Sigmoid colon (tissue), 7 donors: ENCODE results near the gene RCOR1. TPM values are rescaled to one million over a fixed set of nuclear protein-coding genes. Genes with fewer than 3 reads are reported as not detected.

Source experiments
- DNase-seq: peaks from one replicate; pipeline ENCODE4 v3.0.0-alpha.2; 2019
- H3K27ac ChIP-seq, 4 donors: fragments of 200-600 bp; sonication (generic); one replicate each; pipeline ENCODE4 v1.5.1; 2016 to 2019; ENCODE audit warnings: mild to moderate bottlenecking in 1 of 4
- H3K27me3 ChIP-seq, 3 donors: fragments of 200-600 bp; sonication (generic); one replicate each; pipeline ENCODE4 v1.5.1; 2019; ENCODE audit warnings: mild to moderate bottlenecking in 1 of 3
- H3K36me3 ChIP-seq, 4 donors: fragments of 200-600 bp; sonication (generic); one replicate each; pipeline ENCODE4 v1.5.1; 2016 to 2019
- H3K4me1 ChIP-seq, 4 donors: fragments of 200-600 bp; sonication (generic); one replicate each; pipeline ENCODE4 v1.5.1; 2017 to 2019
- H3K4me3 ChIP-seq, 4 donors: fragments of 200-600 bp; sonication (generic); one replicate each; pipeline ENCODE4 v1.5.1; 2017 to 2019; ENCODE audit warnings: mild to moderate bottlenecking in 2 of 4, moderate library complexity in 1 of 4
- H3K9me3 ChIP-seq, 4 donors: fragments of 200-600 bp in 3 of 4; sonication (generic) in 3 of 4; one replicate each; pipeline versions ENCODE4 v1.5.1 to v1.6.1; 2013 to 2019
- EP300 ChIP-seq, 4 donors: sonication (generic); formaldehyde crosslinking; IDR thresholded peaks; one replicate each; pipeline ENCODE4 v1.6.1; 2017; ENCODE audit warnings: antibody characterized with exemption in 4 of 4
- POLR2A ChIP-seq, 2 donors: fragments of 450-650 bp; IDR thresholded peaks; one replicate each; pipeline ENCODE4 v1.6.1; 2016; ENCODE audit warnings: antibody characterized with exemption in 2 of 2, mild to moderate bottlenecking in 2 of 2, moderate library complexity in 2 of 2
- POLR2AphosphoS5 ChIP-seq, 4 donors: sonication (generic); formaldehyde crosslinking; IDR thresholded peaks; one replicate each; pipeline ENCODE4 v1.6.1; 2017; ENCODE audit warnings: antibody characterized with exemption in 4 of 4
- WGBS, 2 donors: extraction: QIAGEN DNeasy Blood & Tissue Kit; methylation state at CpG; one replicate each; pipeline ENCODE4 v1.1.7; 2013; 5-methylcytosine and 5-hydroxymethylcytosine counted together
- intact Hi-C: fragments of 100-400 bp; cut with DNase I; formaldehyde crosslinking; loops from one replicate; pipeline ENCODE4 v1.15.1; 2023
- polyA plus RNA-seq, 3 donors: library from polyadenylated mRNA; stranded (reverse); fragments of 200-250 nt; gene quantifications; one replicate each; pipeline ENCODE4 v1.2.3, GENCODE V29; 2013
- total RNA-seq, 4 donors: library from RNA; depleted of rRNA; stranded (reverse); fragments of >200 nt; gene quantifications; one replicate each; pipeline ENCODE4 v1.1.0, GENCODE V29; 2016
- TF ChIP-seq, protein P1 (sequence below), 4 experiments: fragments of 450-650 bp in 3 of 4; fragments of 200-600 bp in 1 of 4; IDR thresholded peaks; one replicate each; pipeline ENCODE4 v1.5.1; 2016 to 2019; ENCODE audit warnings: antibody characterized with exemption in 4 of 4, mild to moderate bottlenecking in 3 of 4, moderate library complexity in 2 of 4
- donor health status: healthy with polysubstance abuse.
- donor health status: Bipolar disorder and iron deficiency.
- donor health status: healthy.

The RCOR1 gene
- total and polyA plus RNA-seq, 7 donors = 7.2 to 12.5 (median 11.8) TPM

DNA sequence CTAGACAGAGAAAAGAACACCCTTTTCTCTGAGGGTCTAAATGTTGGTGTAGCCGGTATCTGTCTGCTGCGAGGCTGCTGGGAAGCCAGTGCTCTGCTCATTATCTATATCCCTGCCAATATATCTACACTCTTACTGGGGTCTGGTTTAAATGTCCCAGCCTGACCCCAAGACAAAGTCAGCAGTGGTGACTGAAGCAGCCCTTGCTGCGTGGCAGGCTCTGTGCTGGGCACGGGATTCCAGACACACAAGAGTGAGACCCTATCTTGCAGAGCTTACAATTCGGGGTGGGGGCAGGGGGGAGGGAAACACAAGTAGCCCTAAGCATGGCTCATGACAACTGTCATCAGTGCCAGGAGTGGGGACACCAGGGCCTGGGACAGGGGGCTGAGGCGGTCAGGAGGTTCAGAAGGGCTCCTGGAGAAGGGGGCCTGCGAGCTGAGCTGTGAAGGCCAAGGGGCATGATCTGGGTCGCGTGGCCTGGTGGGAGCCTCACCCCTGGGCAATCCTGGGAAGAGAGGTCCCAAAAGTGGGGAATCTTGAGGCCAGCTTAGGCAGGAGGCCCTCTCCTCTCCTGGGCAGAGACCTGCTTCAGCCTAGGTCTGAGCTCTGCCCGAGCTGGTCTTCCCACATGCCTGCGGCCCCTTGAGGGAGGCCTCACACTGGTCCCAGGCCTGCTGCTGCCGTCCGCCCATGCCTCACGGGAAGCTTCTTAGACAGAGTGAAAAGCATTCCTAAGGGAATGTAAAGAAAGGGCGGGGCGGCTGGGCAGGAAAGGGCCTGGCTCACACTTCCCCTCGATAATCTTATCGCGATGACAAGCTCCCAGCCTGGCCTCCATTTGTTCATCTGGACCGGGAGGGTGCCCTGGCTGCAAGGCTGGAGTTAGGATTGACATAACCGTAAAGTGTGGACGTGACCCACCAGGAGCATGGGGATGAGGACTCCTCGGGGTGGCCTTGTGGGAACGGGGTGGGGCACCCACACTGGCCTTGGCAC, 7.3 kb upstream of the RCOR1 start:
- Histone ChIP-seq H3K27ac (no peak overlapping the region), H3K27me3 (no peaks in the 10 kb centered on the region), H3K4me1 (peaks cover 0 to 6% (median 5%) of the 10 kb centered on the region in 4 donors), H3K4me3 (no peak overlapping the region), H3K9me3 (no peaks in the 10 kb centered on the region), H3K36me3 (no peaks in the 10 kb centered on the region)
- no peak for TF ChIP-seq EP300 (IDR thresholded peaks at IDR 0.05)
- TF ChIP-seq POLR2A (IDR thresholded peaks at IDR 0.05) = no peak
- TF ChIP-seq, protein P1, sequence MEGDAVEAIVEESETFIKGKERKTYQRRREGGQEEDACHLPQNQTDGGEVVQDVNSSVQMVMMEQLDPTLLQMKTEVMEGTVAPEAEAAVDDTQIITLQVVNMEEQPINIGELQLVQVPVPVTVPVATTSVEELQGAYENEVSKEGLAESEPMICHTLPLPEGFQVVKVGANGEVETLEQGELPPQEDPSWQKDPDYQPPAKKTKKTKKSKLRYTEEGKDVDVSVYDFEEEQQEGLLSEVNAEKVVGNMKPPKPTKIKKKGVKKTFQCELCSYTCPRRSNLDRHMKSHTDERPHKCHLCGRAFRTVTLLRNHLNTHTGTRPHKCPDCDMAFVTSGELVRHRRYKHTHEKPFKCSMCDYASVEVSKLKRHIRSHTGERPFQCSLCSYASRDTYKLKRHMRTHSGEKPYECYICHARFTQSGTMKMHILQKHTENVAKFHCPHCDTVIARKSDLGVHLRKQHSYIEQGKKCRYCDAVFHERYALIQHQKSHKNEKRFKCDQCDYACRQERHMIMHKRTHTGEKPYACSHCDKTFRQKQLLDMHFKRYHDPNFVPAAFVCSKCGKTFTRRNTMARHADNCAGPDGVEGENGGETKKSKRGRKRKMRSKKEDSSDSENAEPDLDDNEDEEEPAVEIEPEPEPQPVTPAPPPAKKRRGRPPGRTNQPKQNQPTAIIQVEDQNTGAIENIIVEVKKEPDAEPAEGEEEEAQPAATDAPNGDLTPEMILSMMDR (IDR thresholded peaks at IDR 0.05) = no peak
- no peak for TF ChIP-seq POLR2AphosphoS5 (IDR thresholded peaks at IDR 0.05)
- intact Hi-C loops = no loop called here
- 56 to 78% methylated on average over 24 of the region's 24 CpGs for WGBS, 2 donors
- no peak for DNase-seq

DNA sequence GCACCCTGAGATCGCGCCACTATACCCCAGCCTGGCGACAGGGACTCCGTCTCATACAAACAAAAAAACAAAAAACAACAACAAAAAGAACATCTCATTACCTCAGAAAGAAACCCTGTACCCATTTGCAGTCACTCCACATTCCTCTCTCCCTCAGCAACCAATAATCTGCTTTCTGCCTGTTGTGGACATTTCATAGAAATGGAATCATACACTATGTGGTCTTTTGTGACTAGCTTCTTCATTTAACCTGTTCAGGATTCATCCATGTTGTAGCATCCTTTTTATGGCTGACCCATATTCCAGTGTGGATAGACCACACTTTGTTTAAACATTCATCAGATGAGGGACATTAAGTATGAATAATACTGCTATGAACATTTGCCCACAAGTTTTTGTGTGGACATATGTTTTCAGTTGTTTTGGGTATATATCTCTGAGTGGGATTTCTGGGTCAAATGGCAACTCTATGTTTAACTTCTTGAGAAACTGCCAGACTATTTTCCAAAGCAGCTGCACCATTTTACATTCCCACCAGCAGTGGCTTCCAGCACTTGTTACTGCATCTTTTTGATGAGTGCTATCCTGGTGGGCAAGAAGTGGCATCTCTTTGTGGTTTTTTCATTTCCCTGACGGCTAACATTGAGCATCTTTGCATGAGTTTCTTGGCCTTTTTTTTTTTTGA, 5.9 kb upstream of the RCOR1 start:
- Histone ChIP-seq H3K36me3 (no peaks in the 10 kb centered on the region), H3K9me3 (no peaks in the 10 kb centered on the region), H3K27me3 (no peaks in the 10 kb centered on the region), H3K4me3 (no peak overlapping the region), H3K4me1 (peaks cover 0 to 13% (median 9%) of the 10 kb centered on the region in 4 donors), H3K27ac (no peak overlapping the region)
- TF ChIP-seq EP300 (IDR thresholded peaks at IDR 0.05) = no peak
- TF ChIP-seq, protein P1 (IDR thresholded peaks at IDR 0.05) = no peak
- no peak for TF ChIP-seq POLR2A (IDR thresholded peaks at IDR 0.05)
- no peak for TF ChIP-seq POLR2AphosphoS5 (IDR thresholded peaks at IDR 0.05)
- DNase-seq = no peak
- 82 to 90% methylated on average over 5 of the region's 5 CpGs for WGBS, 2 donors
- intact Hi-C loops = no loop called here

DNA sequence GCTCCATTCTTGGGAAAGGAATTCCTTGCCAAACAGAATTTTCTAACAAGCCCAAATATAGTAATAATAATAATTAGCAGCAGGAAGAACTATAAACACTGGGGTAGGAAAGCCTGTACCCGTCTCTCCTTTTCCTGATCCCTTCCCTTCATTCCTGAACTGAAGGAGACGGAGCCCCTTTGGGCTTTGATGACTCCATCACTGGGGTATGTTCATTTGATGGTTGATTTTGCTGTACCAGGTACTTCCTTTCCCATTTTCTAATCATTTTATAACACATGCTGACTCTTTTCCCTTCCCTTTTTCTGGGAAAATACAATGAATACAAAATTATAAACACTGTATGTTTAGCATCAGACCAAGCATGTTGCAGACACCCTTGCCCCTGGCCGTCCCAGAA, 3.6 kb upstream of the RCOR1 start:
- Histone ChIP-seq H3K27ac (no peak overlapping the region), H3K4me1 (peaks cover 0 to 19% (median 13%) of the 10 kb centered on the region in 4 donors), H3K9me3 (no peaks in the 10 kb centered on the region), H3K36me3 (no peaks in the 10 kb centered on the region), H3K27me3 (no peaks in the 10 kb centered on the region), H3K4me3 (no peak overlapping the region)
- DNase-seq = no peak
- TF ChIP-seq POLR2AphosphoS5 (IDR thresholded peaks at IDR 0.05) (no peak), POLR2A (IDR thresholded peaks at IDR 0.05) (no peak), EP300 (IDR thresholded peaks at IDR 0.05) (no peak)
- TF ChIP-seq, protein P1 (IDR thresholded peaks at IDR 0.05) = no peak
- intact Hi-C loops = no loop called here
- 69 to 87% methylated on average over 3 of the region's 3 CpGs for WGBS, 2 donors

DNA sequence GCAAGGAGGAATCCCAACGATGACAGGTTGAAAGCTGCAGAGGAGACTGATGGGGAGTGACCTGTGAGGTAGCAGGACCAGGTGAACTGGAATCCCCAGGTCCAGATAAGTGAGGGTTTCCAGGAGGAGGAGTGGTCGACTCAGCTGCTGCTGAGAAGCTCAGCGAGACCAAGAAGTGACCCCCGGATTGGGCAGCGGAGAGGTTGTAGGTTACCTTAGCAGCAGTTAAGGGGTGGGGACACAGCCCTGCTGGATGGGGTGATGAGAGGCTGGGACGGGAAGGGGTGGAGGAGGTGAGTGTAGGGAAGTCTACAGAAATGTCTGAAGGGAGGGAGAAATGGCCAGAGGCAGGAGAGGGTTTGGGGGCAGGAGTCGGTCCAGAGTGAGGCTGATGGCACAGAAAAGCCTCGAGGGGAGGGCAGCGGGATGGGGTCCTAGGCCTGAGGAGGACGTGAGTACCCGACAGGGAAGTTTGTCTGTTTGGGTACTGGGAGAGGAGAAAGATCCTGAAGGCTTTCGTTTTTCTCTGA, 2.6 kb upstream of the RCOR1 start:
- Histone ChIP-seq H3K9me3 (no peaks in the 10 kb centered on the region), H3K36me3 (no peaks in the 10 kb centered on the region), H3K4me1 (peaks cover 0 to 28% (median 23%) of the 10 kb centered on the region in 4 donors), H3K27ac (no peak overlapping the region), H3K4me3 (no peak overlapping the region), H3K27me3 (no peaks in the 10 kb centered on the region)
- WGBS, 2 donors = 62 to 82% methylated on average over 12 of the region's 12 CpGs
- no peak for DNase-seq
- TF ChIP-seq POLR2A (IDR thresholded peaks at IDR 0.05) = no peak
- TF ChIP-seq EP300 (IDR thresholded peaks at IDR 0.05) = no peak
- TF ChIP-seq, protein P1 (IDR thresholded peaks at IDR 0.05) = no peak
- TF ChIP-seq POLR2AphosphoS5 (IDR thresholded peaks at IDR 0.05) = no peak
- intact Hi-C loops = loop anchor here (5.0 to 10.0 kb wide), 2 partner anchors 155 to 503 kb away; partner anchors contain the start of gene HSP90AA1
